BE2C (cell line): ENCODE data around the gene IL3.

Experiments used
- DNase-seq: peaks from one replicate; pipeline ENCODE4 v3.0.0-alpha.2; 2020
- H3K27me3 ChIP-seq: fragments of 250-450 bp; sonication (Bioruptor Pico); 2 replicates; pipeline ENCODE4 v1.5.1; 2020; ENCODE audit warnings: mild to moderate bottlenecking
- H3K36me3 ChIP-seq: fragments of 250-450 bp; sonication (Bioruptor Pico); 2 replicates; pipeline ENCODE4 v1.5.1; 2020; ENCODE audit warnings: mild to moderate bottlenecking
- H3K4me1 ChIP-seq: fragments of 250-450 bp; sonication (Bioruptor Pico); 2 replicates; pipeline ENCODE4 v1.5.1; 2020
- H3K4me3 ChIP-seq: 2 replicates; pipeline ENCODE4 v1.5.1; 2011; ENCODE audit warnings: low read depth, low read length
- H3K9me3 ChIP-seq: fragments of 250-450 bp; sonication (Bioruptor Pico); 2 replicates; pipeline ENCODE4 v1.5.1; 2020
- TF ChIP-seq, protein P1 (sequence below): IDR thresholded peaks from 2 replicates; pipeline ENCODE4 v1.5.1; 2012; ENCODE audit warnings: mild to moderate bottlenecking, low read depth, low read length

Gene IL3

DNA sequence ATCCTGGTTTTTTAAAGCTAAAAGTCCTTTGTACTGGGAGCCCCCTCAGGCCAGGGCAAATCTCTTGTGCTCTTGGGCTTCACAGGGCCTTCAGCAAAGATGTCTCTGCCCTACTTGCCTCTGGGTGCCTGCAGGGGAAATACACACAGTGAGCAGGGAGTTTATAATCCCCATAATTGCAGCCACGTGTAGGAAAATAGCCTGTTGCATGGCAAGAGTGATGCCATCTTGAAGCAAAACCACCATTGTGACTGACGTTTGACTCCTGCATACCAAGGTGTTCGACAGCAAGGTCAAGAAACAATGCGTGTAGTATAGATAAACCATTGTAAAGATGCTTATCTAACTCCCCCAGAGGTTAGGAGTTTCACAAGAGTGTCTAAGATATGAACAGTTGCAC is 11.4 kb upstream of the IL3 start:
- no peaks in the 10 kb centered on the region for H3K9me3 ChIP-seq
- no peak overlapping the region for H3K4me3 ChIP-seq
- no peaks in the 10 kb centered on the region for H3K36me3 ChIP-seq
- H3K27me3 ChIP-seq, result no peaks in the 10 kb centered on the region
- no peak for DNase-seq
- H3K4me1 ChIP-seq, result no peaks in the 10 kb centered on the region
- TF ChIP-seq, protein P1, sequence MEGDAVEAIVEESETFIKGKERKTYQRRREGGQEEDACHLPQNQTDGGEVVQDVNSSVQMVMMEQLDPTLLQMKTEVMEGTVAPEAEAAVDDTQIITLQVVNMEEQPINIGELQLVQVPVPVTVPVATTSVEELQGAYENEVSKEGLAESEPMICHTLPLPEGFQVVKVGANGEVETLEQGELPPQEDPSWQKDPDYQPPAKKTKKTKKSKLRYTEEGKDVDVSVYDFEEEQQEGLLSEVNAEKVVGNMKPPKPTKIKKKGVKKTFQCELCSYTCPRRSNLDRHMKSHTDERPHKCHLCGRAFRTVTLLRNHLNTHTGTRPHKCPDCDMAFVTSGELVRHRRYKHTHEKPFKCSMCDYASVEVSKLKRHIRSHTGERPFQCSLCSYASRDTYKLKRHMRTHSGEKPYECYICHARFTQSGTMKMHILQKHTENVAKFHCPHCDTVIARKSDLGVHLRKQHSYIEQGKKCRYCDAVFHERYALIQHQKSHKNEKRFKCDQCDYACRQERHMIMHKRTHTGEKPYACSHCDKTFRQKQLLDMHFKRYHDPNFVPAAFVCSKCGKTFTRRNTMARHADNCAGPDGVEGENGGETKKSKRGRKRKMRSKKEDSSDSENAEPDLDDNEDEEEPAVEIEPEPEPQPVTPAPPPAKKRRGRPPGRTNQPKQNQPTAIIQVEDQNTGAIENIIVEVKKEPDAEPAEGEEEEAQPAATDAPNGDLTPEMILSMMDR, result no peak

DNA sequence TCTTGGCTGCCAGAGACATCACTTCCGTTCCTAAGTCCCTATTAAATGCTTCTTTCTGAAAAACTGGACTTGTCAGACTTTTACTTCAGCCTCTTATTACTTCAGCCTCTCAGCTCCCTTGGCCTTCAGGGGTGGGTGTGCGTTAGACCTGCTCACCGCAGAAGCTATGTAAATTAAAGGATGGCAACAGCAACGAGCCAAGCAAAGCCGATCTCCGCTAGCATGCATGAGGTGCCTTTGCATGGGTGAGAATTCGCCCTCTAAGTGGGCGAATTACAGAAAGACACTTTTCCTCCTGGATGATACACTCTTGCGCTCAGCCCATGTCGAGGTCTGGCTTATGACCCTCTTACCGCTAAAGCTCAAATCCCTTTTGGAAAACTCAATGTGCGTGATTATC is 10.9 kb upstream of the IL3 start:
- no peaks in the 10 kb centered on the region for H3K27me3 ChIP-seq
- no peaks in the 10 kb centered on the region for H3K4me1 ChIP-seq
- TF ChIP-seq, protein P1, result no peak
- H3K36me3 ChIP-seq, result no peaks in the 10 kb centered on the region
- DNase-seq, result no peak
- H3K4me3 ChIP-seq, result no peak overlapping the region
- H3K9me3 ChIP-seq, result no peaks in the 10 kb centered on the region

DNA sequence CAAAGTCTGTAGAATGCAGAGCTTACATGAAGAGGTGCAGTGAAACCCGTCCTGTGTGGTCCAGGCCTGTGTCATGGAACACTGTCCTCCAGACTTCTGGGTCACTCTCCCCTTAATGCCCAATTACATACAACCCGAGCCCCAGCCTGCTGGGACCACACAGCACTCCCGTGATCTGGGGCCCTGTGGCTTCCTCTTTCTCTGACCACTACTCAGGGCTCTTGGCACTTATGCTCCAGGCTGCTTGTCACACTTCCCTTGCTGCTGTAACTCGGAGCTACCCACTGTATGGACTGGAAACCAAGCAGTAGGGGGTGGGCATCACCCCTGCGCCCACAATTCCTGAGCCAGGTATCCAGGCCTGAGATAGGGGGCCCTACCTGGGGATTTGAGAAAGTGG is 10.3 kb upstream of the IL3 start:
- H3K4me3 ChIP-seq, result no peak overlapping the region
- TF ChIP-seq, protein P1, result no peak
- no peaks in the 10 kb centered on the region for H3K4me1 ChIP-seq
- no peak for DNase-seq
- no peaks in the 10 kb centered on the region for H3K27me3 ChIP-seq
- H3K36me3 ChIP-seq, result no peaks in the 10 kb centered on the region
- no peaks in the 10 kb centered on the region for H3K9me3 ChIP-seq

GRCh38 chr5:132050661-132051552 is 9.5 kb upstream of the IL3 start:
- Histone ChIP-seq H3K27me3 (no peaks in the 10 kb centered on the region), H3K4me3 (no peak overlapping the region), H3K4me1 (no peaks in the 10 kb centered on the region), H3K36me3 (no peaks in the 10 kb centered on the region), H3K9me3 (no peaks in the 10 kb centered on the region)
- TF ChIP-seq, protein P1, result no peak
- DNase-seq, result no peak

- TF ChIP-seq, protein P1, result no peak
- no peak for DNase-seq
- Histone ChIP-seq H3K9me3 (no peaks in the 10 kb centered on the region), H3K4me1 (no peaks in the 10 kb centered on the region), H3K4me3 (no peak overlapping the region), H3K36me3 (no peaks in the 10 kb centered on the region), H3K27me3 (no peaks in the 10 kb centered on the region)
These were observed 7.9 kb upstream of the IL3 start for GRCh38 chr5:132052520-132052919.

- DNase-seq, result no peak
- no peaks in the 10 kb centered on the region for H3K36me3 ChIP-seq
- TF ChIP-seq, protein P1, result no peak
- no peak overlapping the region for H3K4me3 ChIP-seq
- no peaks in the 10 kb centered on the region for H3K27me3 ChIP-seq
- no peaks in the 10 kb centered on the region for H3K4me1 ChIP-seq
- H3K9me3 ChIP-seq, result no peaks in the 10 kb centered on the region
These were observed 7.0 kb upstream of the IL3 start for GRCh38 chr5:132053483-132053882.
